ENCODE results near the gene XRCC1.
A peak's percentile ranks its signal among the peaks of the same experiment; 100 is the strongest.
"Not testable (repeated sequence)": the region's sequence is repeated elsewhere in the genome, so short reads cannot be mapped to it uniquely, and the experiment has no call there.

The XRCC1 gene

DNA sequence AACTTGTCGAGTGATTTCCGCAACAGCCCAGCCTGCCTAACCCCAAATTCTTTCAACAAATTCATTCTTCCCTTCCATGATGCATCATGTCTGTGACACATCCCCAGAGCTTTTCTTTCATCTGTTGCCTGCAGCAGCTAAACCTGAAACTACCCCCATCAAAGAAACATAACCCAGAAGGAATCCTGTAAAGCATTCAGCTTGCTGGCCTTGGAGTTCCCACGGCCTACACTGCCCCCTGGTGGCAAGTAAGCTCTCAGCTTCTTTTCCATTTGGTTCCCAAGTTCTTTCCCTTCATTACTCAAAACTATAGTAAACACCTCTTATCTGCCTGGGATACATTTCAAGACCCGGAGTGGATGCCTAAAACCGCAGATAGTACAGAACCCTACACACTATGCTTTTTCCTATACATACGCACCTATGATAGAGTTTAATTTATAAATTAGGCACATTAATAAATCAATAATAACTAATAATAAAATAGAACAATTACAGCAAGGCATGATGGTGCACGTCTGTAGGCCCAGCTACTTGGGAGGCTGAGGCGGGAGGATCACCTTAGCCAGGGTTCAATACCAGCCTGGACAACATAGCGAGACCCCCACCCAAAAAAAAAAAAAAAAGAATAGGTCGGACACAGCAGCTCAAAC is 55.8 kb downstream of the XRCC1 start:
- peak; percentile 57 to 71 for DNase-seq (ENCODE audit: low read depth in 2 of 2)

DNA sequence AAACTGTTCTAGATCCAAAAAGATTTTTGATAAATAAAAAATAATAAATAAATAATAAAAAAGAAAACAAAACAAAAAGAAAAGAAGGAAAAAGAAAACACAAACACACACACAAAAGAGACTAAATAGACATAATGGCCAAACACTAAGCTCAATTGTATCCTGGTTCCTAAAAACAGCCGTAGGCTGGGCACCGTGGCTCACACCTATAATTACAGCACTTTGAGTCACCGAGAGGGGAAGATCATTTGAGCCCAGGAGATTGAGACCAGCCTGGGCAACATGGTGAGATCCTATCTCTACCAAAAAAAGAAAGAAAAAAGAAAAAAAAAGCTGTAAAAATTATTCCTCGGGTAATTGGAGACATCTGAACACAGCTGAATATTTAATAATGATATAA is 57.3 kb downstream of the XRCC1 start:
- DNase-seq (ENCODE audit: low read depth in 2 of 2), result no peak

DNA sequence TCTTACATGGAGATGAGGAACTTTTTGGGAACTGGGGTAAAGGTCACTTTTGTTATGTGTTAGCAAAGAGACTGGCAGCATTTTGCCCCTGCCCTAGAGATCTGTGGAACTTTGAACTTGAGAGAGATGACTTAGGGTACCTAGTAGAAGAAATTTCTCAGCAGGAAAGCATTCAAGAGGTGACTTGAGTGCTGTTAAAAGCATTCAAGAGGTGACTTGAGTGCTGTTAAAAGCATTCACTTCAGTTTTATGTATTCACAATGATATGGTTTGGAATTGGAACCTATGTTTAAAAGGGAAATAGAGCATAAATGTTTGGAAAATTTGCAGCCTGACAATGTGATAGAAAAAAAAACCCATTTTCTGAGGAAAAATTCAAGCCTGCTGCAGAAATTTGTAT is 62.9 kb downstream of the XRCC1 start:
- not testable (repeated sequence) for DNase-seq (ENCODE audit: low read depth in 2 of 2)

DNA sequence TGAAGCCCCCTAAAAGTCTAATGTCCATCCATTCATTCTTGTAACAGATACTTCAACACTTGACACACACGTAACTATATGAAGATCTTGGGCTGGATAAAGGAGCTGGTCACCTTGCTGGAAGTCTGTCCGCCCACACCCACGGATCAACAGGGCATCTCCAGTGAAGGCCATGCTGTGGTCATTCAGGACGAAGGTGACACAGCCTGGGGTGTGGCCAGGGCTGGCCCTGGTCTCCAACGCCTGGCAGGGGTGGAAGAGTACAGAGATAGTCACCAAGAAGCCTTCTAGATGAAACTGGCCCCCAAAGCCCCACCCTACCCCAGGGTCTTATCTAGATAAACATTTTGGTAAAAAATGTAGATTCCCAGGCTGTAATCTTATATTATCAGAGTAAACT is 64.0 kb downstream of the XRCC1 start:
- DNase-seq (ENCODE audit: low read depth in 2 of 2), result no peak

DNA sequence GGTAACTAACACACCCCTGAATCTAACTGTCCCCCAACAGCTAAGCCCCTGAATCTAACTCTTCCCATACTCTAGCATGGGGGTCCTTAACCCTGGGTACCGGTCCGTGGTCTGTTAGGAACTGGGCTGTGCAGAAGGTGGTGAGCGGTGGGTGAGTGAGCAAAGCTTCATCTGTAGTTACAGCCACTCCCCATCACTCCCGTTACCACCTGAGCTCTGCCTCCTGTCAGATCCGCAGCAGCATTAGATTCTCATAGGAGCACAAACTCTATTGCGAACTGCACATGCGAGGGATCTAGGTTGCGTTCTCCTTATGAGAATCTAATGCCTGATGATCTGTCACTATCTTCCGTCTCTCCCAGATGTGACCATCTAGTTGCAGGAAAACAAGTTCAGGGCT is 64.6 kb downstream of the XRCC1 start:
- DNase-seq (ENCODE audit: low read depth in 2 of 2), result no peak

DNA sequence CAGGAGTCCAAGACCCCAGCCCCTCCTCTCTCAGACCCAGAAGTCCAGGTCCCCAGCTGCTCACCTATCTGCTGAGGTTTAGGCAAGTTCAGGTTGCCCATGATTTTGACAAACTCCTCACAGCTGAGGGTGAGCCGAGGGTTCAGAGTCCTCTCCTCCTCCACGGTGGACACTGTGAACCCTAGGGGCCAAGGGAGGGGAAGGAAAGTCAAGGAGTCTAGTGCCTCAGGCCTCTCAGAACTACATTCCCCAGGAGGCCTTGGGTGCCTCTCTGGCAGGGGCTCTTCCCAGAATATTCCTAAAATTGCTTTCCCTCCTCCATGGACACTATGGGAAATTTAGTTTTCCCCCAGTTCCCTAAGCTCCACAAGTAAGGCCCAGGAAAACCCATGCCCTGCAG is 67.4 kb downstream of the XRCC1 start:
- DNase-seq (ENCODE audit: low read depth in 2 of 2), result no peak

DNA sequence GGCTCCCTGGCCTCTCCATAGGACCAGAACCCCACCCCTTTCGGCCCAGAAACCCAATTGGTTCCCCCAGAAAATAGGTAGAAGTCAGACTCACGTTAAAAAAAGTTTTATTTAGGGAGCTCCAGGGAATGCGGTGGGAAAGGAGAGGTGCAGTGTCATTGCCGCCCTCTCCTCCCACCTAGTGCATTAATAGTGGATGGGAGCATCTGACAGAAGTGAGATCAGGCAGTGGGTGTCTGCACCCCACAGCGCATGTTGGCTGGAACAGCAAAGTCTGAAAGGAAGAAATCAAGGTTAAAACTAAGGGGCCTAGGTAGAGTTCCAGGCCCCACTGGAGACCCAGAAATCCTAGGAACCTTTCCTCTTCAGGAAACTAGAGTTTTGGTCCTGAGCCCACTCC is 68.7 kb downstream of the XRCC1 start:
- no peak for DNase-seq (ENCODE audit: low read depth in 2 of 2)

DNA sequence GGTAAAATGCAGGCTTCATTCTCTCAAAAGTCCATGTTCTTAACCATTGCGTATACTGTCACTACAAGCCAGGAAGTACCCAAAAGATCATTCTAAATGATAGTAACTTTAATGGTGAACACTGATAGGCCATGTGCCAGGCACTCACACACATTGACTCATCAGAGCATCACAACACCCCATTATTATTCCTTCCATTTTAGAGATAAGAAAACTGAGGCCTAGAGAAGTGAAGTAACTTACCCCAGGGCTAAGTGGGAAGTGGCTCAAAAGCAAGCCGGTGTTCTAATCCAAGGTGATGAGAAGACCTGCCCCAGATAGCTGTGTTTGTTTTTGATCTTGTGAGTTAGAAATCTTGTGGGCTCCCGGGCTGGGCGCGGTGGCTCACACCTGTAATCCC is 69.4 kb downstream of the XRCC1 start:
- DNase-seq (ENCODE audit: low read depth in 2 of 2), result no peak

DNA sequence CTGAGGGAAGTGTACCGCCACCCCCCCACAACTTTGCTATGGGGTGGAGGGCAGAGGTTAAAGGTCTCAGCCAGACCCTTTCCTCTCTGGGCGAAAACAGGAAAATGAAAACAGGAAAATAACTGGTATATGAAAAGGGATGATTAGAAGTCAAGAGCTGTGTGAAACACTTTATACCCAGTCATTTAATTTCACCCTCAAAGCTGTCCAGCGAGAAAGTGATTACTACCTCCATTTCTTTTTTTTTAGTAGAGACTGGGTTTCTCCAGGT is 70.2 kb downstream of the XRCC1 start:
- no peak for DNase-seq (ENCODE audit: low read depth in 2 of 2)

DNA sequence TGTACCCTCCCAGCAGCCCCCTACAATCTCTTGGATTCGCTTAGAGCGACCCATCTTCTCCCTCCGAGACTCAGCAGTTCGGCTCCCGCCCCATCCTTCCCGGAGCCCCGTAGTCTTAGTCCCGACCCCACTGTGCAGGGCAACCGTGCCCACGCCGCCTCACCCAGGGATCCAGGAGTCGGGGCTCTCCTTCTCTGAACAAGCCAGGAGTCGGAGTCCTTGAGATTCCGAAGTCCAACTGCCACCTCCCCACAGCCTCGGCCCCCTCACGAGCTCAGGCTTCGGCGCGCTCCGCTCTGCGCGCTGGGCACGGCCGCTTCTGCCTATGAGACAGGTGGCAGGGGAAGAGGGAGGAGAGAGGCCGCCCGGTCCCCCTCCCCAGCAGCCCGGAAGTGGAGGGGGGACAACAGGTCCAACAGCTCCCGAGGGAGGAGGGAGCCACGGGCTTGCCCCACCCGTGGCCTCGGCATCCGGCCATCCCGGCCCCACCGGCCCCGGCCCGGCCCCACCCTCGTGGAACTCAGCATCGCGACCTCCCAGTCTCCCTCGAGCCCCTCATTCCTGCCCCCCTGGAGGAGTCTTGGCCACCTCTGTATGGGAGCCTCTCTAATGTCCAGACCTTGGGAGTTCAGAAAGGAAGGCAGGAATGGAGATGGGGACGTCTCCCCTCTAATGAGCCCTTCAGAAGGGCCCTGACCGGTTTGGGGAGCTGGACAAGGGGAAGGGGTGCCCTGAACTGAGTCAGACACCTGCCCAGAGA is 70.7 kb downstream of the XRCC1 start, which contains the start of gene PHLDB3:
PHLDB3 (minus strand) TSS at position 321 of the 760 bp plus-strand sequence. CDS start 628 bp downstream, outside the sequence.
- no peak for DNase-seq (ENCODE audit: low read depth in 2 of 2)

DNA sequence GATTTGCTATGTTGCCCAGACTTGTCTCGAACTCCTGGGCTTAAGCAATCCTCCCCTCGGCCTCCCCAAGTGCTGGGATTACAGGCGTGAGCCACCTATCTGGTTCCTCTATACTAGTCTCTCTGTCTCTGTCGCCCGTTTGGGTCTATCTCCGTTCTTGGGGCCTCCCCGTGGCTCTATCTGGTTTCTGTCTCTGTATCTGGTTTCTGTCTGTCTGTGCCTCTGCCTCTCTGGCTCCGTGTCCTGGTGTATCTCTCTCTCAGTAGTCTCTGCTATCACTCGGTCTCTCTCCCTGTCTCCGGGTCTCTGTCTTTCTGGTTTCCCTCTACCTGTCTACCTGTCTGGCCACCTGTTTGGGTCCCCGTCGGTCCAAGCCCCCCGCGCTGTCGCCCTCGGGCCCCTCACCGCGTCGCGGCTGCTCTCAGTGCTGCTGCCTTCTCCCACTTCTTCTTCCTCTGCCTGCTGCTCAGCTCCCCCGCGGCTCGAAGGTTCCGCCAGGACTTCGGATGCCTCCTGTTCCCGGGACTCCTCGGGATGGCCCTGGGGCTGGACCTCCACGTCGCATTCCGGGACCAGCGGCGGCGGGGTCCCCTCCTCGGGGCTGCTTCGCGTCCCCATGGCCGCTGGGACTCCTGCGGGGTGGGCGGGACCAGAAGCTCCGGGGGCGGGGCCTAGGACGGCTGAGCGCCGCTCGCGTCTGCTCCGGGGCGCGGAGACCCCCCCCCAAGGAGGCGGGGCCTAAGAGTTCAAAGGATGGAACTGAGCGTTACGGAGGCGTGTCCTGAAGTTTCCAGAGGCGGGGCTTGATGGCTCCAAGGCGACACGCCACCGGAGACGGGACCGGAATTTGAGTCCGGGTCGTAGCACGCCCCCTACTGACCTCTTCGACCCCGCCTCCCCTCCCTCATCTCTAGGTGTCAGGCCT is 71.6 kb downstream of the XRCC1 start:
- peak; percentile 98 to 100 for DNase-seq (ENCODE audit: low read depth in 2 of 2)

DNA sequence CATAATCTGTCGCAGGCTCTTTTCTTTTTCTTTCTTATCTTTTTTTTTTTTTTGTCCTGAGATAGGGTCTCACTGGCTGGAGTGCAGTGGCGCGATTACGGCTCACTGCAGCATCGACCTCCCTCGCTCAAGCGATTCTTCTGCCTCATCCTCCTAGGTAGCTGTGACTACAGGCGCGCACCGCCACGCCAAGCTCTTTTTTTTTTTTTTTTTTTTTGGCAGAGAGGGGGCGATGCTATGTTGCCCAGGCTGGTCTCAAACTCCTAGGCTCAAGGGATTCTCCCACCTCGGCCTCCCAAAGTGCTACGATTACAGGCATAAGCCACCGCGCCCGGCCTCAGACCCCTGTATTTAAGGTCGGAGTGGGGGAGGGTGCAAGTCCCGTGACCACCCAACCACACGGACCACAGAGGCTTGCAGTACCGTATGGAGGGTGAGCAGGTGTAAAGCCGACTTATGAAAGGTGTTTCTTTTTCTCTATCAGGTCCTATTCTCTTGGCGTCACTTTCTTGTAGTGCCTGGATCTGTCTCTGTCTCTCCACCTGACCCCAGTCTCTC is 72.8 kb downstream of the XRCC1 start:
- DNase-seq (ENCODE audit: low read depth in 2 of 2), result no peak

DNA sequence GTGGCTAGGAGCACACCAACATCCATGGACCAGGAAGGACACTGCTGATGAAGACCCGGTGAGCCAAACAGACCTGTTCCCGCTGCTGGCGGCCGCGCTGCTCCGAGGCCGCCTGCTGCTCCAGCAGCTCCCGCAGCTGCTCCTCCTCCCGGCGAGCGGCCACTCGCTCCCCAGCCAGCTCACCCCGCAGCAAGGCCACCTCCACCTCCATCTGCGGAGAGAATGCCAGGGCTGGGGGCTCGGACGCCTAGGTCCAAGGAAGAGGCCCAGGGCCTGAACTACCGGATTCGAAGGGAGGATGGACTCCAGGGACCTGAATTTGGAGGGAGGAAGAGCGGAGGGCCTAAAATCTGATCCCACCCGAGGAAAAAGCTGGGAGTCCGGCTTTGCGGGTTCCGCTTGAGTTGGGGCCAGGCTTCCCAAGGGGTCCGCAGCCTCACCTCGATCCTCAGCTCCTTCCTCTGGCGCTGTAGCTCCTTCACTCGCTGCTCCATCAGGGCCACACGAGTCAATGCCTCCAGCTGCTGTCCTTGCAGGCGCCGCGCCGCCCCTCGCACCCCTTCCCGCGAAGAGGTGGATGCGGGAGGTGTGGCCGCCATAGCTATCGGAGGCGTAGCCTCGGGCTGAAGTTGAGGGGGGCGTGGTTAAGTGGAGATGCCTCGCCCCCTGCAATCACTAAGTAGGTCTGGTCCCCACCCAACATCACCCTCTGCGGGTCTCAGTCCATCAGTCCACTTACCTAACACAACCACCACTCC is 73.5 kb downstream of the XRCC1 start:
- DNase-seq (ENCODE audit: low read depth in 2 of 2), result no peak

DNA sequence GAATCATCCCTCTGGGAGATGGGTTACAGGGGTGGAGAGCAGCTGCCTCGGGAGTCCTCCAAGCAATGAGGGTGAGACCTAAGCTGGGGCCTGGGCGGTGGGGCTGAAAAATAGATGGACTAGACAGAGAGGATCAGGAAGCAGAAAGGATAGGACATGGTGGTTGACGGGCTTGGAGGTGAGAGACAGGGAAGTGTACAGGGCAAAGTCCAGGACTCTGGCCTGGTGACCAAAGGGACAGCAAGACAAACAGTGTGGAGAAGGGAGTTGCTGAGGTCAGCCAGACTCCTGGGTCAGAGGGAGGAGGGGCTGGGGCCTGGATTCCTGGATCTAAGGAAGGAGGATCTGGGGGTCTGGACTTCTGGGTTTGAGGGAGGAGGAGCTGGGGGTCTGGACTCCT is 76.3 kb downstream of the XRCC1 start:
- no peak for DNase-seq (ENCODE audit: low read depth in 2 of 2)

DNA sequence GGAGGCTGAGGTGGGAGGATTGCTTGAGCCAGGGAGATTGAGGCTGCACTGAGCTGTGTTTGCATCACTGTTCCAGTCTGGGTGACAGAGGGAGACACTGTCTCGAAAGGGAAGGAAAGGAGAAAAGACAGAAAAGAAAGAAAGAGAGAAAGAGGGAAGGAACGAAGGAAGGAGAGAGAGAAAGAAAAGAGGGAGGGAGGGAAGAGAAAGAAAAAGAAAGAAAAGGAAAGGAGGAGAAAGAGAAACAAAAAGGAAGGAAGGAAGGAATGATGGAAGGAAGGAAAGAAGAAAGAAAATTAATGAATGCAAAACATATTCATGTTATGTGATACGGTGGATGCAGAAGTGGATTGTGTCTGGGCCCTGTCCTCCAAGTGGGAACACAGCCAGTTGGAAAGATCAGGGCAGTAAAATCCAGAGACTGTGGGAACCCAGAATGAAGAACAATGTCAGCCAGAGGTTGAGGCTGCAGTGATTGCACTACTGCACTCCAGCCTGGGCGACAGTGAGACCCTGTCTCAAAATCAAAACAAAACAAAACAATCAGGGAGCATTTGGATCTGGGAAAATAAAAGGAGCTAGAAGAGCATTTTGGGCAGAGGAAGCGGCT is 77.0 kb downstream of the XRCC1 start:
- DNase-seq (ENCODE audit: low read depth in 2 of 2), result no peak

DNA sequence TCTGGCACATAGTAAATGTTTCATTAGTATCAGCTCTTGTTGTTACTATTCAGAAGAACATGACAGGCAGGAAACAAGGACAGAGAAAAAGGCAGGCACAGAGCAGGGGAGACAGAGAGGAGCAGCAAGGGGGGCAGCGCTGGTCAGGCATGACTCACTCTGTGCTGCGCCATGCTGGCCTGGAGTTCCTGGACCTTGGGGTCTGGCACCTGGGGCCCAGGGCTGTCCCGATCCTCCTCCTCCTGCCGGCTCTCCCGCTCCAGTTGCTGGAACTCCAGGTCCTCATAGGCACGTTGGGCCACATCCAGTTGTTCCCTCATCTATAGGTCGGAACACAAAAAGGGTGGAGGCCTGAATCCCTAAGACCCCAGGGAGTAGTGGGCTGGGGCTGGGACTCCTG is 78.4 kb downstream of the XRCC1 start:
- no peak for DNase-seq (ENCODE audit: low read depth in 2 of 2)

DNA sequence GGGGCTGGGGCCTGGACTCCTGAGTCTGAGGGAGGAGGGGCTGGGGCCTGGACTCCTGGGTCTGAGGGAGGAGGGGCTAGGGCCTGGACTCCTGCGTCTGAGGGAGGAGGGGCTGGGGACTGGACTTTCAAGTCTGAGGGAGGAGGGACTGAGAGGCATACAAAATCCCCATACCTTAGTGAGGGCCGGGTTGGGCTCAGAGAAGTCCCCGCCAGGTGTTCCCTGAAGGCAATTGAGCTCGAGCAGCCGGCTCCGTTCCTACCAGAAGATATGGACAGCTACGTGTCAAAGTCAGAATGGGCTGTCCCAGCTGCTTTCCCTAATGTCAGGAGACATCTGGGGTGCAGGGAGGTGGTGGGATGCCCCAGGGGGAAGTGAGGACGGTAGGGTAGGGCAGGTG is 80.2 kb downstream of the XRCC1 start:
- DNase-seq (ENCODE audit: low read depth in 2 of 2), result no peak

All from stimulated activated CD4-positive, alpha-beta T cell treated with anti-CD3 and anti-CD28 coated beads, Interleukin-1b, Interleukin-23, amount 100 ng/mL, for 1 hour (primary cell).